Right hindlimb (tissue), 1 donor: ENCODE data around the gene CCL3.
"Not testable (repeated sequence)": the region's sequence is repeated elsewhere in the genome, so short reads cannot be mapped to it uniquely, and the experiment has no call there.

ENCODE experiments used
- DNase-seq: peaks from one replicate; pipeline ENCODE4 v3.0.0-alpha.2; 2018

CCL3 gene

GRCh38 chr17:36089888-36090836, at the start of gene CCL3:
Gene CCL3, minus strand, starts transcription at chr17:36090143. Its CDS starts 85 bp downstream, at chr17:36090058.
- DNase-seq: peak; percentile 43

- no peak for DNase-seq
Observed at GRCh38 chr17:36136439-36136838, 46.5 kb upstream of the CCL3 start.

GRCh38 chr17:36136036-36136435, 46.1 kb upstream of the CCL3 start:
- no peak for DNase-seq

GRCh38 chr17:36135465-36135864, 45.5 kb upstream of the CCL3 start:
- DNase-seq: no peak

- DNase-seq: no peak
Observed at GRCh38 chr17:36133602-36134236, 43.8 kb upstream of the CCL3 start.

GRCh38 chr17:36132421-36132831, 42.5 kb upstream of the CCL3 start:
- no peak for DNase-seq

- no peak for DNase-seq
Observed at GRCh38 chr17:36131931-36132330, 42.0 kb upstream of the CCL3 start.

GRCh38 chr17:36131421-36131820, 41.5 kb upstream of the CCL3 start:
- no peak for DNase-seq

- DNase-seq: no peak
Observed at GRCh38 chr17:36130346-36130745, 40.4 kb upstream of the CCL3 start.

GRCh38 chr17:36129616-36130015, 39.7 kb upstream of the CCL3 start:
- no peak for DNase-seq

- no peak for DNase-seq
Observed at GRCh38 chr17:36128411-36128978, 38.6 kb upstream of the CCL3 start.

- DNase-seq: no peak
Observed at GRCh38 chr17:36127911-36128310, 38.0 kb upstream of the CCL3 start.

GRCh38 chr17:36127199-36127893, 37.4 kb upstream of the CCL3 start:
- no peak for DNase-seq

GRCh38 chr17:36124879-36125824, 35.2 kb upstream of the CCL3 start:
- no peak for DNase-seq

GRCh38 chr17:36123431-36123830, 33.5 kb upstream of the CCL3 start:
- DNase-seq: no peak

GRCh38 chr17:36121099-36121498, 31.2 kb upstream of the CCL3 start:
- not testable (repeated sequence) for DNase-seq

- no peak for DNase-seq
Observed at GRCh38 chr17:36120221-36120620, 30.3 kb upstream of the CCL3 start.

GRCh38 chr17:36118477-36119353, 28.8 kb upstream of the CCL3 start:
- DNase-seq: no peak

GRCh38 chr17:36117505-36118382, 27.8 kb upstream of the CCL3 start:
- DNase-seq: no peak

- DNase-seq: not testable (repeated sequence)
Observed at GRCh38 chr17:36115649-36115977, 25.7 kb upstream of the CCL3 start.
